GM13976 (cell line): ENCODE results near the gene WWC2.

ENCODE experiments used
- DNase-seq: peaks from one replicate; pipeline ENCODE4 v3.0.0; 2012; ENCODE audit warnings: low spot score
- in situ Hi-C: fragments of 300-500 bp; cut with MboI; formaldehyde crosslinking; loops from one replicate; pipeline ENCODE4 v1.12.0; 2022; ENCODE audit warnings: low sequenced_read_pairs, mixed read lengths, inconsistent platforms; ENCODE audit not compliant: unreplicated experiment
- TF ChIP-seq, protein P1 (sequence below): IDR thresholded peaks from 2 replicates; pipeline ENCODE4 v1.5.1; 2012; ENCODE audit warnings: borderline replicate concordance, mild to moderate bottlenecking; ENCODE audit not compliant: insufficient read depth; ENCODE audit errors: extremely low read depth, missing control alignments, control extremely low read depth

WWC2 gene

DNA sequence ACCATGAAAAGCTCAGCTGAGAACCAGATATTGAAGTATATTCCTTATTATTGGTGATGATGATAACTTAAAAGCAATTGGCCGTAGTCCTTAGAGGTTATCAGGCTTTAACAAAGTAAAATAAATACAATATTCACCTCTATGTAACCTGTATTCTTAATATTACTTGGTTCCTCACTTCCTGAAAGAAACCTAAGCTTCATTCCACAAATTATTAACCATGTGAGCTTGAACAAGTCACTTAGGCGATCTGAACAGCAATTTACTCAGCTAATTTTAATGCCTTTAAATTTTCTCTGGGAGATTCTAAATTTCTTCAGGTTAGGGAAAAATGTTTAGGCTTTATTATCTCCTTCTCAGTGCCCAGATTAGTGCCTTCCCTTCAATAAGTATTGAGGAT, 151.8 kb downstream of the WWC2 start:
- no peak for DNase-seq
- in situ Hi-C loops: loop anchor here (10.0 to 25.0 kb wide), 2 partner anchors 316 to 439 kb away; no protein-coding TSS in a partner anchor
- TF ChIP-seq, protein P1, sequence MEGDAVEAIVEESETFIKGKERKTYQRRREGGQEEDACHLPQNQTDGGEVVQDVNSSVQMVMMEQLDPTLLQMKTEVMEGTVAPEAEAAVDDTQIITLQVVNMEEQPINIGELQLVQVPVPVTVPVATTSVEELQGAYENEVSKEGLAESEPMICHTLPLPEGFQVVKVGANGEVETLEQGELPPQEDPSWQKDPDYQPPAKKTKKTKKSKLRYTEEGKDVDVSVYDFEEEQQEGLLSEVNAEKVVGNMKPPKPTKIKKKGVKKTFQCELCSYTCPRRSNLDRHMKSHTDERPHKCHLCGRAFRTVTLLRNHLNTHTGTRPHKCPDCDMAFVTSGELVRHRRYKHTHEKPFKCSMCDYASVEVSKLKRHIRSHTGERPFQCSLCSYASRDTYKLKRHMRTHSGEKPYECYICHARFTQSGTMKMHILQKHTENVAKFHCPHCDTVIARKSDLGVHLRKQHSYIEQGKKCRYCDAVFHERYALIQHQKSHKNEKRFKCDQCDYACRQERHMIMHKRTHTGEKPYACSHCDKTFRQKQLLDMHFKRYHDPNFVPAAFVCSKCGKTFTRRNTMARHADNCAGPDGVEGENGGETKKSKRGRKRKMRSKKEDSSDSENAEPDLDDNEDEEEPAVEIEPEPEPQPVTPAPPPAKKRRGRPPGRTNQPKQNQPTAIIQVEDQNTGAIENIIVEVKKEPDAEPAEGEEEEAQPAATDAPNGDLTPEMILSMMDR: no peak

DNA sequence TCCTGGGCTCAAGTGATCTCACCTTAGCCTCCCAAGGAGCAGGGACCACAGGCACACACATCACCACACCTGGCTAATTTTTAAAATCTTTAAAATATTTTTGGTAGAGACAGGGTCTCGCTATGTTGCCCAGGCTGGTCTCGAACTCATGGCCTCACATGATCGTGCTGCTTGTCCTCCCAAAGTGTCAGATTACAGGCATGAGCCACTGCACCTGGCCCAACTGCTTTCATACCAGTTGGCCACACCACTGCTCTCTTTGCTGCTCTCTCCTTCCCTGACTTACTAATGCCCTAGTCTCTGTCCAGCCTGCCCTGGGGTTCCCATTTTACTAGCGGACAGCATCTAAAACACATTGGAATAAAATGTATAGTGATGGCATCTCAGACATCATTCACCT, 153.9 kb downstream of the WWC2 start:
- in situ Hi-C loops: loop anchor here (10.0 to 25.0 kb wide), 2 partner anchors 318 to 441 kb away; no protein-coding TSS in a partner anchor
- TF ChIP-seq, protein P1: no peak
- DNase-seq: no peak

DNA sequence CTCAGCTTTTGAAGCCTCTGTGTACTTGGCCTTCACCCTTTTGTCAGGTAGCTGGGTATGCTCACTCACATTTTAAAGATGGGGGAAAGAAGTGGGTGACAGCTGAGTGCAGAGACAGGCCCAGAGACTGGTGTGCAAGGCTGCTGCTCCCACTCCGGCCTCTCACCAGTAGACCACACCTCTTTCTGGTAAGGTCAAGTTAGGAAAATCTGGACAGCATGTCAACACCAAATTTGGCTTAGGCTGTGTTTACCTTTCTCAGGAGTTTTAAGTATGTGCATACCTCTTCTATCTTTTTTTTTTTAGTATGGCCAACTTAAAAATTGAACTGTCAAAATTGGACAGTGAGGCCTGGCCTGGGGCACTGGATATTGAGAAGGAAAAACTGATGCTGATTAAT, 154.4 kb downstream of the WWC2 start:
- in situ Hi-C loops: loop anchor here (10.0 to 25.0 kb wide), 2 partner anchors 319 to 441 kb away; no protein-coding TSS in a partner anchor
- no peak for DNase-seq
- TF ChIP-seq, protein P1: no peak

DNA sequence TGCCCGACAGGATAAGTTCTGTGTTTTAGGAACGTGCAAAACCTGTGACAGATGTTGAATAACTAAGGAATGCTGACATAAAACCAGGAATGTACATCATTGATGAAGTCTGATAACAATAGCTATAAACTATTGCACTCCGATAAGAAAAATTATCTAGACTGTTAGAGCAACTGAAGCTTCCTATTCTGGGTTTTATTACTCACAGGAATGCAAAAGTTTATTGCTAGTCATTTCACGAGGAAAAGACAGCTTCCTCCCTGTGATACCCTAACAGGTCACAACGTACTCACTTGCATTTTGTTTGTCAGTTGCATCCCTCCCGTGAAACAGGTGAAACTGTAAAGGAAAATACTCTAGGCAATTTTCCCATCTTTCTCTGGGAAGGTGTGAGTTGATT, 155.1 kb downstream of the WWC2 start:
- in situ Hi-C loops: loop anchor here (10.0 to 25.0 kb wide), 2 partner anchors 319 to 442 kb away; no protein-coding TSS in a partner anchor
- TF ChIP-seq, protein P1: no peak
- DNase-seq: no peak

DNA sequence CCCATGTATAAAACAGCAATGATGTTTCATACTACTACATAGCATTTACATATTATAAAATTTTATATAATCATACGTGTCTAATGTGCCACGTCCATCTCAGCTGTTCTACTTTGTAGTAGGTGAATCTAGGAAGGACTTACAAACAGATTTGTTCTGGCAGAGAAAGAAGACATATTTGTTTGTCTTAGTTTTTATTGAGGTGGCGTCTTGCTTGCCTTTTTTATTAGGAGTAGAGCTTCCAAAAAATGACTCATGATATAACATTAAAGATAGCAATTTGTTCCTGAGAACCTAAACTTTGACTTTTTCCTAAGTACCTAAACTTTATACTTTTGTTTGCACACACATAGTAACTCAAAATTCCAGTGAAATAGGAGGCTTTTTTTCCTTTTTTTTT, 156.4 kb downstream of the WWC2 start:
- no peak for DNase-seq
- TF ChIP-seq, protein P1: no peak
- in situ Hi-C loops: loop anchor here (10.0 to 25.0 kb wide), 2 partner anchors 321 to 443 kb away; no protein-coding TSS in a partner anchor

DNA sequence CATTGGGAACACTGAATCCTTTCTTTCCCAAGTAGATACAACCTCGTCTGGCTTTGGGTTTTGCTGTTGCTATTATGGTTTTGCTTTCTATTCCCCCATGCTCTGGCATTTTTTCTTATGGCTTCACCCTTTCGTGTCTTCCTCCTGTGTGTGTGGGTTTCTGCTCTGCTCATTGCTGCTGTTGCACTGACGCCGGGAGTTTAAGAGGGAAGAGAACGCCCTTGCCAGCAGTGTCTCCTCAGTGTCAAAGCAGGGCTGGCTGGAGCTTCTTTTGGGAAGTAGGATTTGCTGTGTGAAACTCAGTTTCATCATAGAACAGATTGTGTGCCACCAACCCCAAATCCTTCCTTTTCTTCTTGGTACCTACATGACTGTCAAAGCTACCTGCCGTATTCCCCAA, 157.3 kb downstream of the WWC2 start:
- TF ChIP-seq, protein P1: no peak
- DNase-seq: no peak
- in situ Hi-C loops: loop anchor here (10.0 to 25.0 kb wide), 2 partner anchors 322 to 444 kb away; no protein-coding TSS in a partner anchor
